Stimulated activated effector memory CD8-positive, alpha-beta T cell treated with anti-CD3 and anti-CD28 coated beads, Interleukin-12 subunit alpha, Interleukin-12 subunit beta, amount 100 ng/mL, for 72 hours (primary cell): ENCODE results near the gene COL27A1.
A peak's percentile ranks its signal among the peaks of the same experiment; 100 is the strongest.

Source experiments
- ATAC-seq: fragments of 150-1000 bp; cut with Tn5 transposase; 2 replicates; pipeline ENCODE4 v1.10.0; 2021
- DNase-seq, 2 donors: peaks; one replicate each; pipeline ENCODE4 v3.0.0; 2021 to 2022; ENCODE audit warnings: low spot score in 2 of 2
- H3K27ac Mint-ChIP-seq: one replicate; pipeline ENCODE4 v1.8.0; 2022; ENCODE audit warnings: mild to moderate bottlenecking, mixed read lengths
- H3K36me3 Mint-ChIP-seq: one replicate; pipeline ENCODE4 v1.8.0; 2022; ENCODE audit warnings: mild to moderate bottlenecking, mixed read lengths
- H3K4me1 Mint-ChIP-seq: one replicate; pipeline ENCODE4 v1.8.0; 2022; ENCODE audit warnings: mixed read lengths
- H3K4me3 Mint-ChIP-seq: one replicate; pipeline ENCODE4 v1.8.0; 2022; ENCODE audit warnings: mild to moderate bottlenecking, mixed read lengths
- H3K9me3 Mint-ChIP-seq: one replicate; pipeline ENCODE4 v1.8.0; 2022; ENCODE audit warnings: mixed read lengths

COL27A1 gene

GRCh38 chr9:114286146-114286679 is 130.9 kb downstream of the COL27A1 start:
- no peaks in the 10 kb centered on the region for H3K9me3 Mint-ChIP-seq
- H3K4me3 Mint-ChIP-seq, result no peak overlapping the region
- H3K4me1 Mint-ChIP-seq, result peaks cover 16% of the 10 kb centered on the region
- no peaks in the 10 kb centered on the region for H3K36me3 Mint-ChIP-seq
- DNase-seq (no peak), ATAC-seq (no peak)
- H3K27ac Mint-ChIP-seq, result no peak overlapping the region

GRCh38 chr9:114287001-114287762 is 131.8 kb downstream of the COL27A1 start:
- Mint-ChIP-seq H3K4me1 (peaks cover 18% of the 10 kb centered on the region), H3K36me3 (no peaks in the 10 kb centered on the region), H3K4me3 (no peak overlapping the region), H3K27ac (no peak overlapping the region), H3K9me3 (no peaks in the 10 kb centered on the region)
- DNase-seq (no peak), ATAC-seq (no peak)

- Mint-ChIP-seq H3K36me3 (no peaks in the 10 kb centered on the region), H3K27ac (no peak overlapping the region), H3K4me3 (no peak overlapping the region), H3K9me3 (no peaks in the 10 kb centered on the region), H3K4me1 (peaks cover 13% of the 10 kb centered on the region)
- DNase-seq, result no peak
- ATAC-seq, result no peak
Measured at GRCh38 chr9:114287763-114288192, 132.4 kb downstream of the COL27A1 start.

GRCh38 chr9:114288193-114289091 is 133.1 kb downstream of the COL27A1 start:
- no peak overlapping the region for H3K27ac Mint-ChIP-seq
- no peaks in the 10 kb centered on the region for H3K9me3 Mint-ChIP-seq
- no peaks in the 10 kb centered on the region for H3K36me3 Mint-ChIP-seq
- H3K4me1 Mint-ChIP-seq, result peaks cover 8% of the 10 kb centered on the region
- no peak overlapping the region for H3K4me3 Mint-ChIP-seq
- DNase-seq, result no peak
- no peak for ATAC-seq

GRCh38 chr9:114289106-114289505 is 133.8 kb downstream of the COL27A1 start:
- Mint-ChIP-seq H3K4me3 (no peak overlapping the region), H3K36me3 (no peaks in the 10 kb centered on the region), H3K9me3 (no peaks in the 10 kb centered on the region), H3K4me1 (peaks cover 8% of the 10 kb centered on the region), H3K27ac (no peak overlapping the region)
- ATAC-seq (no peak), DNase-seq (no peak)

GRCh38 chr9:114289571-114290481 is 134.5 kb downstream of the COL27A1 start:
- no peak overlapping the region for H3K27ac Mint-ChIP-seq
- H3K4me3 Mint-ChIP-seq, result no peak overlapping the region
- ATAC-seq (no peak), DNase-seq (no peak)
- no peaks in the 10 kb centered on the region for H3K9me3 Mint-ChIP-seq
- H3K36me3 Mint-ChIP-seq, result no peaks in the 10 kb centered on the region
- H3K4me1 Mint-ChIP-seq, result peaks cover 8% of the 10 kb centered on the region

- Mint-ChIP-seq H3K9me3 (peaks cover 5% of the 10 kb centered on the region), H3K27ac (peak overlapping the region; percentile 46), H3K4me3 (no peak overlapping the region), H3K36me3 (no peaks in the 10 kb centered on the region), H3K4me1 (peaks cover 8% of the 10 kb centered on the region)
- DNase-seq (no peak), ATAC-seq (peak; percentile 22)
Measured at GRCh38 chr9:114290561-114290986, 135.2 kb downstream of the COL27A1 start.

- peaks cover 8% of the 10 kb centered on the region for H3K4me1 Mint-ChIP-seq
- peak; percentile 27 for ATAC-seq
- no peak overlapping the region for H3K4me3 Mint-ChIP-seq
- no peaks in the 10 kb centered on the region for H3K36me3 Mint-ChIP-seq
- H3K9me3 Mint-ChIP-seq, result peaks cover 5% of the 10 kb centered on the region
- H3K27ac Mint-ChIP-seq, result peak overlapping the region; percentile 46
- DNase-seq, result peak; percentile 67 to 87
Measured at GRCh38 chr9:114291064-114291474, 135.7 kb downstream of the COL27A1 start.

- no peak for DNase-seq
- Mint-ChIP-seq H3K4me3 (no peak overlapping the region), H3K36me3 (no peaks in the 10 kb centered on the region), H3K9me3 (peaks cover 5% of the 10 kb centered on the region), H3K27ac (no peak overlapping the region), H3K4me1 (peaks cover 8% of the 10 kb centered on the region)
- no peak for ATAC-seq
Measured at GRCh38 chr9:114291886-114292590, 136.7 kb downstream of the COL27A1 start.

GRCh38 chr9:114294664-114295063 is 139.3 kb downstream of the COL27A1 start:
- no peak overlapping the region for H3K27ac Mint-ChIP-seq

GRCh38 chr9:114296338-114296737 is 141.0 kb downstream of the COL27A1 start:
- no peak for ATAC-seq
- H3K4me3 Mint-ChIP-seq, result no peak overlapping the region
- peaks cover under 1% of the 10 kb centered on the region for H3K4me1 Mint-ChIP-seq
- H3K9me3 Mint-ChIP-seq, result peaks cover 5% of the 10 kb centered on the region
- no peak overlapping the region for H3K27ac Mint-ChIP-seq
- DNase-seq, result no peak
- no peaks in the 10 kb centered on the region for H3K36me3 Mint-ChIP-seq

More at GRCh38 chr9:114294664-114295063, 139.3 kb downstream of the COL27A1 start:
- ATAC-seq, result no peak
- DNase-seq, result no peak
- H3K36me3 Mint-ChIP-seq, result no peaks in the 10 kb centered on the region
- peaks cover 5% of the 10 kb centered on the region for H3K9me3 Mint-ChIP-seq
- H3K4me3 Mint-ChIP-seq, result no peak overlapping the region
- peaks cover 8% of the 10 kb centered on the region for H3K4me1 Mint-ChIP-seq

GRCh38 chr9:114299286-114300152 is 144.2 kb downstream of the COL27A1 start:
- no peak for ATAC-seq
- no peak for DNase-seq

GRCh38 chr9:114300153-114300845 is 145.0 kb downstream of the COL27A1 start:
- Mint-ChIP-seq H3K27ac (no peak overlapping the region), H3K4me3 (no peak overlapping the region), H3K9me3 (peaks cover under 1% of the 10 kb centered on the region), H3K4me1 (peaks cover 3% of the 10 kb centered on the region), H3K36me3 (no peaks in the 10 kb centered on the region)
- ATAC-seq (no peak), DNase-seq (no peak)

More at GRCh38 chr9:114299286-114300152, 144.2 kb downstream of the COL27A1 start:
- H3K27ac Mint-ChIP-seq, result no peak overlapping the region
- no peak overlapping the region for H3K4me3 Mint-ChIP-seq
- H3K9me3 Mint-ChIP-seq, result peaks cover 5% of the 10 kb centered on the region
- H3K4me1 Mint-ChIP-seq, result no peaks in the 10 kb centered on the region
- H3K36me3 Mint-ChIP-seq, result no peaks in the 10 kb centered on the region
